ENCODE data around the gene SRBD1. TPM values are rescaled to one million over a fixed set of nuclear protein-coding genes. Genes with fewer than 3 reads are reported as not detected.

Gene SRBD1
- total RNA-seq, 4 donors from 2014 or later, result 13.5 to 36.2 (median 26.8) TPM

DNA sequence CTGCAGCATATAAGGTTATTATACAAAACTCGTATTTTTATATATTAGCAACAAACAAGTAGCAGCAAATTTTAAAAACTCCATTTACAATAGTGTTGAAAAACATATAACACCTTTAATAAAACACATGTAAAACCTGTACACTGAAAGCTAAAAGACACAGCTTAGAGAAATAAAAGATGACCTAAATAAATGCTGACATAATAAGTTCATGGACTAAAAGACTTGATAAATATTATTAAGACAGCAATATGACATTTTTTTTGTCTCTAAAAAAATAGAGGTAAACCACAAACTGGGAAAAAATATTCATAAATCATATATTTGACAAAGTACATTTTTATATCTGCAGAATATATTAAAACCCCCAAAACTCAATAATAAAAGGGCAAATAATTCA lies 201.4 kb downstream of the SRBD1 start:
- Histone ChIP-seq H3K27me3 (no peaks in the 10 kb centered on the region), H3K4me1 (peaks cover 0 to 2% (median 0%) of the 10 kb centered on the region in 4 donors), H3K27ac (no peak overlapping the region), H3K36me3 (peaks cover 0 to 9% (median 3%) of the 10 kb centered on the region in 4 donors), H3K9me3 (no peaks in the 10 kb centered on the region), H3K4me3 (no peak overlapping the region)
- intact Hi-C loops (cut with DNase I; ENCODE audit: low total_unique reads) (no loop called here), in situ Hi-C loops (cut with MboI; ENCODE audit: low pct_ligation_motif_present in 1 of 4, low pct_unique_long_range_greater_than_20kb in 1 of 4, low sequenced_read_pairs in 3 of 4) (no loop called here)
- TF ChIP-seq, protein P1, sequence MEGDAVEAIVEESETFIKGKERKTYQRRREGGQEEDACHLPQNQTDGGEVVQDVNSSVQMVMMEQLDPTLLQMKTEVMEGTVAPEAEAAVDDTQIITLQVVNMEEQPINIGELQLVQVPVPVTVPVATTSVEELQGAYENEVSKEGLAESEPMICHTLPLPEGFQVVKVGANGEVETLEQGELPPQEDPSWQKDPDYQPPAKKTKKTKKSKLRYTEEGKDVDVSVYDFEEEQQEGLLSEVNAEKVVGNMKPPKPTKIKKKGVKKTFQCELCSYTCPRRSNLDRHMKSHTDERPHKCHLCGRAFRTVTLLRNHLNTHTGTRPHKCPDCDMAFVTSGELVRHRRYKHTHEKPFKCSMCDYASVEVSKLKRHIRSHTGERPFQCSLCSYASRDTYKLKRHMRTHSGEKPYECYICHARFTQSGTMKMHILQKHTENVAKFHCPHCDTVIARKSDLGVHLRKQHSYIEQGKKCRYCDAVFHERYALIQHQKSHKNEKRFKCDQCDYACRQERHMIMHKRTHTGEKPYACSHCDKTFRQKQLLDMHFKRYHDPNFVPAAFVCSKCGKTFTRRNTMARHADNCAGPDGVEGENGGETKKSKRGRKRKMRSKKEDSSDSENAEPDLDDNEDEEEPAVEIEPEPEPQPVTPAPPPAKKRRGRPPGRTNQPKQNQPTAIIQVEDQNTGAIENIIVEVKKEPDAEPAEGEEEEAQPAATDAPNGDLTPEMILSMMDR (IDR thresholded peaks at IDR 0.05), result no peak
- TF ChIP-seq POLR2AphosphoS5 (IDR thresholded peaks at IDR 0.05) (no peak), POLR2A (IDR thresholded peaks at IDR 0.05) (no peak), EP300 (IDR thresholded peaks at IDR 0.05; ENCODE audit: low read depth) (no peak)
- DNase-seq, result no peak
- WGBS, 2 donors (ENCODE audit: low coverage in 1 of 2), result 100% methylated on average over 1 of the region's 1 CpG

DNA sequence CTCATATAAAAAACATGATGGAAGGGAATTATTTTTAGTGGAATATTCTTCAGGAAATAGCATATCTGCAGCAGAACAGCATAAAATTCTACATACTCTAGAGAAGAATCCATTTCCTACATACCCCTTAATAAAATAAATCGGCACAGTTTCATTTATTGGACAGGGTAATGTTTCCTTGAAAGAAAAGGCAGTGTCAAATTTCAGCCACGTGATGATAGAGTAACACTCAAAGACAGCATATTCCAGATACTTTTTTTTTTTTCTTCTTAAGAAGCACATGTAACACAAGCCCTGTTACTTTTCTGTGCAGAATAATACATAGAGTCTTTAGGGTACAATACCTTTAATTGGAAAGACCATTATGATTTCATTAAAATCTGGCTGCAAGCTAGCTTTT lies 204.4 kb downstream of the SRBD1 start:
- Histone ChIP-seq H3K27me3 (no peaks in the 10 kb centered on the region), H3K9me3 (no peaks in the 10 kb centered on the region), H3K36me3 (peaks cover 0 to 7% (median 3%) of the 10 kb centered on the region in 4 donors), H3K4me3 (no peak overlapping the region), H3K4me1 (no peaks in the 10 kb centered on the region), H3K27ac (no peak overlapping the region)
- DNase-seq, result no peak
- intact Hi-C loops (cut with DNase I; ENCODE audit: low total_unique reads), result no loop called here
- TF ChIP-seq, protein P1 (IDR thresholded peaks at IDR 0.05), result no peak
- TF ChIP-seq EP300 (IDR thresholded peaks at IDR 0.05; ENCODE audit: low read depth), result no peak
- no peak for TF ChIP-seq POLR2A (IDR thresholded peaks at IDR 0.05)
- no peak for TF ChIP-seq POLR2AphosphoS5 (IDR thresholded peaks at IDR 0.05)
- in situ Hi-C loops (cut with MboI; ENCODE audit: low pct_ligation_motif_present in 1 of 4, low pct_unique_long_range_greater_than_20kb in 1 of 4, low sequenced_read_pairs in 3 of 4), result no loop called here
- WGBS, 2 donors (ENCODE audit: low coverage in 1 of 2), result 73 to 92% methylated on average over 2 of the region's 2 CpGs

DNA sequence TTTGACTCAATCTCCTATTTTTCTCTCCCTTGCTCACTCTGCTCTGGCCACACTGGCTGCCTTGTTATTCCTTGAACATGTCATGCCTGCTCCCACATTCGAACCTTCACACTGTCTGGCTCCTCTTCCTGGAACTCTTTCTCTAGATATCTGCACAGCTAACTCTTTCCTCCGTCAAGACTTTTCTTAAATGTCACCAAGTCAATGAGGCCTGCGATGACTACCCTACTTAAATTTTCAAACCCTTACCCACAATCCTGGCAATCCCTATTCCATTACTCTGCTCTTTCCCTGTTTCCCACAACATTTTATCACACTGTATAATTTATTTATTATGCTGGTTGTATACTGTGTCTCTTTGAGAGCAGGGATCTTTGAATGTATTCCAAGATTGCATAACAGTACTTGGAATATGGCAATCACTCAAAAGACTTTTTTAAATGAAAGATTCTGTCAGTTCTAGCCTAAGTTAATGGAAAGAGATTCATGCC lies 206.2 kb downstream of the SRBD1 start:
- H3K4me3 ChIP-seq, result no peak overlapping the region
- no peak overlapping the region for H3K27ac ChIP-seq
- no peaks in the 10 kb centered on the region for H3K36me3 ChIP-seq
- H3K27me3 ChIP-seq, result no peaks in the 10 kb centered on the region
- no peak for DNase-seq
- H3K9me3 ChIP-seq, result no peaks in the 10 kb centered on the region
- intact Hi-C loops (cut with DNase I; ENCODE audit: low total_unique reads), result no loop called here
- no peaks in the 10 kb centered on the region for H3K4me1 ChIP-seq
- TF ChIP-seq EP300 (IDR thresholded peaks at IDR 0.05; ENCODE audit: low read depth), result no peak
- TF ChIP-seq POLR2A (IDR thresholded peaks at IDR 0.05), result no peak
- no peak for TF ChIP-seq POLR2AphosphoS5 (IDR thresholded peaks at IDR 0.05)
- TF ChIP-seq, protein P1 (IDR thresholded peaks at IDR 0.05), result no peak
- 73% methylated on average over 3 of the region's 3 CpGs for WGBS, 2 donors (ENCODE audit: low coverage in 1 of 2)
- in situ Hi-C loops (cut with MboI; ENCODE audit: low pct_ligation_motif_present in 1 of 4, low pct_unique_long_range_greater_than_20kb in 1 of 4, low sequenced_read_pairs in 3 of 4), result no loop called here

DNA sequence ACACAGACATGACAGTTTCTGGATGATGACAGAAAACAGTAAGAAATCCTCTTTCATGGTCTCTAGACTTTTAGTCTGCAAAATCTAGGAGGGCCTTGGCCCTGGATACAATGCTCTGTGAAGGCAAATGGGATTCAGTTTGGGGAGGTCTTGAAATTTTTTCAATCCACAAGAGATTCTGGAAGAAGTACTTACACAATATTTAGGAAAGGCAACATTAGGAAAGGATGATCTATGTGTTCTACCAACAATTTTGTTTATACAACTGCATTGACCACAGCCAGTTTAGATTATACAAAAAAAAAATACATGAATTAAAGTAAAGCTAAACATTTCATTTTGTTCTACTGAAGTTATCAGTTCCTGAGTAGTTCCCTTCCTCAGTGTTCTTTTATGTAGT lies 208.0 kb downstream of the SRBD1 start:
- TF ChIP-seq, protein P1 (IDR thresholded peaks at IDR 0.05), result no peak
- TF ChIP-seq EP300 (IDR thresholded peaks at IDR 0.05; ENCODE audit: low read depth) (no peak), POLR2A (IDR thresholded peaks at IDR 0.05) (no peak), POLR2AphosphoS5 (IDR thresholded peaks at IDR 0.05) (no peak)
- Histone ChIP-seq H3K4me1 (no peaks in the 10 kb centered on the region), H3K27me3 (no peaks in the 10 kb centered on the region), H3K27ac (no peak overlapping the region), H3K36me3 (no peaks in the 10 kb centered on the region), H3K4me3 (no peak overlapping the region), H3K9me3 (no peaks in the 10 kb centered on the region)
- no peak for DNase-seq
- in situ Hi-C loops (cut with MboI; ENCODE audit: low pct_ligation_motif_present in 1 of 4, low pct_unique_long_range_greater_than_20kb in 1 of 4, low sequenced_read_pairs in 3 of 4) (no loop called here), intact Hi-C loops (cut with DNase I; ENCODE audit: low total_unique reads) (no loop called here)

All from transverse colon (tissue), 4 donors.